HG03575 (cell line): ENCODE data around the gene RAET1L.

Source experiments
- ATAC-seq: cut with Tn5 transposase; IDR thresholded peaks from one replicate; pipeline ENCODE4 v1.9.1; 2021; ENCODE audit not compliant: unreplicated experiment, insufficient number of reproducible peaks, low FRiP score; ENCODE audit errors: extremely low read depth

RAET1L gene

GRCh38 chr6:150048099-150048498, 22.8 kb upstream of the RAET1L start:
- no peak for ATAC-seq

GRCh38 chr6:150046943-150047342, 21.6 kb upstream of the RAET1L start:
- ATAC-seq, result no peak

DNA sequence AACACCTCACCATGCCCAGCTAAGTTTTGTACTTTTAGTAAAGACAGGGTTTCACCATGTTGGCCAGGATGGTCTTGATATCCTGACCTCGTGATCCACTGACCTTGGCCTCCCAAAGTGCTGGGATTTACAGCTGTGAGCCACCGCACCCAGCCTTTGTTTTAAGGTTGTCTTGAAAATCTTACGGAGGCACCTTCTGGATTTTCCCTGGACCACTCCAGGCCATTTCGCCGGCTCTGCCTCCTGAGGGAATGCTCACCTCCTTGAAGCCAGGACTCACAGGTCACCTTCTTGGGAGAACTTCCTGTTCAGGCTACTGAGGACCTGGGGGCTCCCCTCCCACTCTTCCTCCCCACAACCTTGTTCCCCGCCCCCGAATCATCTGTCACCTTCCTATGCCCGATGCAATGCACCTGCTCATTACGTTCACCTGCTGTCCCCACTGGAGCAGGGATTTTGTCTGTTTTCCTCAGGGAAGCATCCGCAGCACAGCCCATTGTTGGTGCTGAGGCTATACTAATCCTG, 19.4 kb upstream of the RAET1L start:
- no peak for ATAC-seq

GRCh38 chr6:150043501-150044412, 18.4 kb upstream of the RAET1L start:
- ATAC-seq, result no peak

- ATAC-seq, result no peak
Observed at GRCh38 chr6:150043096-150043495, 17.8 kb upstream of the RAET1L start.

DNA sequence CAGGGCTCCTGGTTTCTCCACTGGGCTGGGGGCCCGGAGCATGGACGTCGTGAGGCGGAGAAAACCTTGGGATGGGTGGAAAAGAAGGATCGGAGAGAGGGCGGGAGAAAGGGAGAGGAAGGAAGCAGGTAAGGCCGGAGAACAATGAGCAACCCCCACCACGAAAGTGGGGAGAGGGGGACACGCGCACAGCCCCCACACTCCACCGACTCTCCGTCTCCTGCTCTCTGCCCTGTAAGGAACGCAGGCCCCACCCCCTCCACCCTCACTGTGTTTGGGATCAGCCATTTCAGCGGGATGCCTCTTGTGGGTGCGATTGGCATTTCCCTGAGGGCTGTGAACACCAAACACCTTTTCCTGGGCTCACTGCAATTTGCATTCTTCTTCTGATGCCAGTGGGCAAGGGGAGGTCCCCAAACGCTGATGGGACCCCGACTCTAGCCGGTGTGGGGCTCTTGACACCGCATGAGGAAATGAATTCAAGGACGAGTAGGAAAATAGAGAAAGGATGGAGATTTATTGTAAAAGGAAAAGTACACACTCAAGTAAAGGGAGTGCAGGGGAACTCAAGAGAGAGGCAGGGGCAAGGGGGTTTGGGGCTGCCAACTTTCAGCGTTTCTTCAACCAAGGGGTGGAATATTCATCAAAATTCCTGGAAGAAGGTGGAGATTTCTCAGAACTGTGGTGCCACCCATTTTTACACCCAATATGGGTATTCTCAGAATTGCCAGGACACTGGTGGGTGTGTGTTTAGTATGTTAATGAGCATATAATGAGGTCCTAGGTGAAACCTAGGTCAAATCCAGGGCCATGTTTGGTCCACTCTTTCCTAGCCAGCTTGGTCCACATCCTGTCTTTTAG, 13.1 kb upstream of the RAET1L start:
- no peak for ATAC-seq

DNA sequence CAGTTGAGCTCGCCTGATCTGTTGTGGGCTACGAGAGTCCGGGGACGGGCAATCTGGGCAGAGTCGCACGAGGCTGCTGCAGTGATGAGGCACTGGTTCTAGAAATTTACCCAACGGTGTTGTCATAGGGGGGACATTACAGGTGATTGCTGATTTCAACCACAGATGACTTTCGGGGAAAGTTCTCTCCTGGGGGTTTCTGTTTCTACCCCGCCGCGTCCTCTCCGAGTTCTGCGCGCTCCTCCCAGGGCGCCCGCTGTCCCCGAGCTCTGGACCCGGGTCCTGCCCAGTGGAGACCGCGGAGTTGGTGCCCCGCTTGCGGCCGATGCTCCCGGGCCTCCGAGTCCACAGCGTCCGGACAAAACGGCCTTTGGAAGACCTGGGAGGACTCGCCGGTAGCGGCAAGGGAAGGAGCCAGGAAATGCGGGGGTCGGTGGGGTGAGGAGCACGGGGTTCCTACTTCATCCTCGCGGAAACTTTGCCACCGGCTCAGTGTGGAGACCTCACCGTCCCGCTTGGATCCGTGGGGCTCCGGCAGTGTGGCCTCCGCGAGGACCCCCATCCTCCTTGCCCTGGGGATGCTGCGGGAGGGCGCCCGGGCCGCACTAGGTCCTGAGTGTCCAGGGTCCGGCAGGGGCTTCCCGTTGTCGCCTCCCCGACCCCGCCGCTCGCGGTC, 12.3 kb upstream of the RAET1L start:
- no peak for ATAC-seq

DNA sequence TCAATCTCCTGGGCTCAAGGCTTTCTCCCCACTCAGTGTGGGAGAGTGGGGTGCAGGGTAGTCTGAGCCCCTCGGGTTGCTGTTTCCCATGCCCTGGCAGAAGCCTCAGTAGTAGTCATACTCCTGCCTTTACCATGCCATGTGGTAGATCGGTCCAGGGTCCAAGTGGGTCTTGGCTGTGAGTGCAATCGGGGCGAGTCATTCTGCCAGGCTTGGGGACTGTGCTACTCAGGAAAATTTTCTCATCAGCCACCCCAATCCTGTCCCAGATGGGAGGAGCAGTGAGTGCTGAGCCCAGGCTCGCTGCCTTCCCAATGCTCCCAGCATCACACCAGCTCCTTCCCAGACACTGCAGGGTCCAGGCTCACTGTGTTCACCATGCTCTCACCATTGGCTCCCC, 10.7 kb upstream of the RAET1L start:
- no peak for ATAC-seq

GRCh38 chr6:150033207-150033771, 8.0 kb upstream of the RAET1L start:
- ATAC-seq, result no peak

DNA sequence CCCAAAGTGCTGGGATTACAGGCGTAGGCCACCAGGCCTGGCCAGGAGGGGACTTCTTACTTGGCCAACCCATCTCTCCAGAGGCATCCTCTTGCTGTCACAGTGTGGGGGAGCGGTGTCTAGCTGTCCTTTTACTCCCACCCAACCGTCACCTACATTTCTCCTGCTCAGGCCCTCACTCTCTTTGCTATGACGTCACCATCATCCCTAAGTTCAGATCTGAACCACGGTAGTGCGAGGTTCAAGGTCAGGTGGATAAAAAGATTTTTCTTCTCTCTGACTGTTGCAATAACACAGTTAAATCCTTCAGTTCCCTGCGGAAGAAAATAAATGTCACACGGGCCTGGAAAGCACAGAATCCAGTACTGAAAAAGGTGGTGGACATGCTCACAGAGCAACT, 7.3 kb upstream of the RAET1L start:
- ATAC-seq, result no peak

DNA sequence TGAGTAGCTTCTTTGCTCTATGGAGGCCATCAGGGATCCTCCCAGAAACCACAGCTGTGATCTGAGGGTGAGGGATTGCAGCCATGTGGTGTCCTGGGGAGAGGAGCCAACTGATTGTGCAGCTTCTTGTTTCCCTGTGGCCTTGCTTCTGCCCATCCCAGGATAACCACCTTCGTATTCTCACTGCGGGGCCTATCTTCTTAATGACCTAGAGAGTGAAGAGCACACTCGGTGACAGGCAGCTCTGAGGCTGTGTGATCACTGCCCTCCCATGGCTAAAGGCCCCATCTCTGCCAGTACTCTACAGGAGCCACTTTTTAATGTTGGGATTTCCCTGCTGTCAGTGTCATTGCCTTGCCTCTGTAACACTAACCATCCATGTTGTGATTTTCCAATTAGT, 5.3 kb upstream of the RAET1L start:
- ATAC-seq, result no peak

- no peak for ATAC-seq
Observed at GRCh38 chr6:150029749-150030148, 4.4 kb upstream of the RAET1L start.

DNA sequence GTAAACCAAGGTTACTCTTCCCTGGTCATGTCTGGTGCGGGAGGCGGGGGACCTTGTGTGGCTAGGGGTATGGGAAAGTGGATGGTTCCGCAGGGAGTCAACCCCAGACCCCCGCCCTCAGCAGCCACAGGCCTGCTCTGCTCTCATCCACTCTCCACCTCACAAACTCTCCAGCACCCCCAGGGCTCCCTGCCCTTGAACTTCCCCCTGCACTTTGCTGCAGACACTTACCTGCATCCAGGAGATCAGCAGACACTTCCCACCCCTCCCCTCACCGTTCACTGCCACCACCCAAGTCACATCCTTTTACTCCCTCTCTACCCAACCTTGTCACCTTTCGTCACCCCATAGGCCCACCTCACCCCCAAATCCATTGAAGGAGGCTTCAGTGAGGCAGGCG, 3.9 kb upstream of the RAET1L start:
- no peak for ATAC-seq

- ATAC-seq, result no peak
Observed at GRCh38 chr6:150028799-150029198, 3.5 kb upstream of the RAET1L start.

DNA sequence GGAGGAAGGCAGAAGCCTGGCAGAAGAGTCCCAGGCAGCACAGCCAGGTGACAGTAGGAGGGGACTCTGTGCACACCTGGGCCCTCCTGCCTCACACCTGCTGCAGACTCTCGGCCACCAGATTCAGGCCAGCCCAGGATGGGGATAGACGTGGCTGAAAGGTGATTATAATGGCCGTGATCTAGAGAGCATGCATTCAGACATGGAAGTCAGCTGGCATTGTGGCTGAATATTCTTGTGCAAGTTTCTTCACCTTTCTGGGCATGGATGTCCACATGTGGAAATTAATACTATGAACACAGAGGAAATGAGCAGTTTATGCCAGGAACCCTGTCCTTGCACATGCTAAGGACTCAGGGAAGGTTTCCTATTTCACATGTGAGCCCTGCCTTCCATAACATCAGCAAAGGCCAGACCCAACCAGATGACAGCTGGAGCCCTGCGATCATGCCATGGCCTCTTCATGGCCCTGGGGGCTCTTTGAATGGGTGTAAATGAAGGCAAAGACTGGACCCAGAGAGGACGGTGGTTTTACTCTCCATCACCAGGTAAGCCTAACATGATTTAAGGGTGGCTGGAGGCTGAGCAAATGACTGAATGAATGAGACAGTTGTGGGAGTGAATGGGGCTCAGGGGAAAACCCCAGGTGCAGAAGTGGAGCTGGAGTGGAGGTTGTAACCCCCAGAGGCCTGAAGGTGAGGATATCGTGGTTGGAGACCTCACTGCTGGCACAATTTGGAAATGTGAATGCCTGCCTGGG, 2.7 kb upstream of the RAET1L start:
- ATAC-seq, result no peak

DNA sequence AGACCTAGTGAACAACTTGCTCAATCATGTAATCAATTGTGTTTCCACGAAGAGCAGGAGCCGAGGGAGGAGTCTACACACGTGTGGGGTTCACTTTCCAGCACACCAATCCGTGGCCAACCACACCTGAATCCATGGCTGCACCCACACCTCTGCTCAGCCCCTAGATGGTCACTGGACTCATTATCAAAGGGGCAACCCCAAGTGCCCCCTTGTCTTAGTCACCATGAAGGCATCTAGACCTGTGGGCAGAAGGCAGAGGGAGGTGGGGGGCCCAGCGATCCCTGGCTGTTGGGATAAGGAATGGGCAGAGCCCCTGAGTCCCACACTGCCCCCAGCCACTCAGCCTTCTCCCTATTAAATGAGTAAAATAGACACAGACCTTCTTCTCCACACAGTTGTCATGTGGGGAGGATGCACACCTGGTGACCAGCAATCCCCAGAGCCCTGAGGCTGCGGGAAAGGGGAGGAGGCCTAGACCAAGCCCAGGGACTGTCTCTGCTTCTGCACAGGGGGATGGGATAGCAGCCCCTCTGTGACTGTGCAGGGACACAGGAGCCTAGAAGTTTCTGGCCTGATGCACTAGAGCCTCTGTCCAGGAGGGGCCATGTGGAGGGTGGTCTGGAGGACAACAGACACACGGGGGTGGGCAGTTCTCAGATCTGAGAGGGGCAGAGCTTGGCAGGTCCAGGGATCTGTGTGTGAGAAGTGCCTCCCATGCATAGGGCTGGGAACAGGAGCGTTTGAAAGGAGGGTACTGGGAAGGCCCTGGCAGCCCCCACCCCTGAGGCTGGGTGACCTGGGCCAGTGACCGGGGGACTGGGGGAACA, 1.9 kb upstream of the RAET1L start:
- no peak for ATAC-seq

GRCh38 chr6:150024646-150025155, 631 bp downstream of the RAET1L start:
- no peak for ATAC-seq
